GM19099 (cell line): ENCODE results near the gene UBE2J1.

Experiments used
- POLR2A ChIP-seq: IDR thresholded peaks from 3 replicates; pipeline ENCODE4 v1.6.1; 2011; ENCODE audit warnings: low read depth; ENCODE audit not compliant: insufficient read length; ENCODE audit errors: extremely low read depth

Gene UBE2J1

DNA sequence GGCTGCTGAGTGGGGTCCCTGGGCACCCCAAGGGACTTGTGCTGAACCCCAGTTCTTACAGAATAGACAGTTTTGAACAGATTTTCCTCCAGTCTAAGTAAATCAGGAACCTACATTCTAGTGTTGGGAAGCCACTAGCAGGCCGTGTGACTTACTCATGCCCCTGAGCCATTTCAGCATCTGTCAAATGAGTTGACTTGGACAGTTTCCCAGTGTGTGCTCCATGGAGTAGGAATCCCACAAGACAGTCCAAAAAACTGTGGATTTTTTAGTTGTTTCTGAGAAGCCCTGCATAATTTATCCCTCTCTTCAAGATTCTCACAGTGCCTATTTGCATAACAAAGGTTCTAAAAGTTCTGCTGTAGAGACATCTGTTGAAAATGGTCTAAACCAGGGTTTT is 39.5 kb downstream of the UBE2J1 start:
- TF ChIP-seq POLR2A: no peak

GRCh38 chr6:89311853-89312531 is 40.5 kb downstream of the UBE2J1 start:
- no peak for TF ChIP-seq POLR2A

GRCh38 chr6:89311530-89311852 is 41.0 kb downstream of the UBE2J1 start:
- TF ChIP-seq POLR2A: no peak

DNA sequence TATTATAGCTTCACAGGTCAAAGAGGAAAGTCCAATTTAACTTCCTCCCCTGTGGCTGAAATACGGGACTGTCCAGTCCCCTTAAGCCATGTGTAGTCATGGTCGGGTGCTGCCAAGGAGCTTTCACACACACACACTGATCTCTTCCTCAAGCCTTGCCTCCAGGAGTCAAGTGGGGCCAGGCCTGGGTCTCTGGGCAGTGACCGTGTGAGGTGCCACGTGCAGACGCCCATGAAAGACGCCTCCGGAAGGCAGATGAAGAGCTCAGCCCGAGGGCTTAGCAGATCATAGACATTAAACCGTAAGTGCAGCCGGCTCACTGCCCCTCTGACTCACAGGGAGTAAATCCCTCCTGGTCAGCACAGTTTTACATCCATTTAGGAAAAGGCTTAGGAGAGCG is 41.6 kb downstream of the UBE2J1 start:
- no peak for TF ChIP-seq POLR2A

- no peak for TF ChIP-seq POLR2A
These were observed 43.8 kb downstream of the UBE2J1 start for GRCh38 chr6:89308525-89309395.

DNA sequence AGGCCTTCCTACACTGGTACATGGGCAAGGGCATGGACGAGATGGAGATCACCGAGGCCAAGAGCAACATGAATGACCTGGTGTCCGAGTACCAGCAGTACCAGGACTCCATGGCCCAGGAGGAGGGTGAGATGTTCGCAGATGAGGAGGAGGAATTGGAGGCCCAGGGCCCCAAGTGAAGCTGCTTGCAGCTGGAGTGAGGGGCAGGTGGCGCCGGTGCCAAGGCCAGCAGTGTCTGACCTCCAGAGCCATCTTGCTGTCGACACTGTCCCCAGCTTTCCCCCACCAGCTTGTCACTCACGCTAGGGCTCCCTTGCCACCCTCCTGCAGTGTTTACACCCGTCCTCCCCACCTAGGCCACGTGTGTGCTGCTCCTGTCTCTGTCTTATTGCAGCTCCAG is 49.6 kb downstream of the UBE2J1 start:
- TF ChIP-seq POLR2A: no peak

GRCh38 chr6:89302195-89302770 is 50.2 kb downstream of the UBE2J1 start:
- no peak for TF ChIP-seq POLR2A

- no peak for TF ChIP-seq POLR2A
These were observed 50.8 kb downstream of the UBE2J1 start for GRCh38 chr6:89301586-89302194.

DNA sequence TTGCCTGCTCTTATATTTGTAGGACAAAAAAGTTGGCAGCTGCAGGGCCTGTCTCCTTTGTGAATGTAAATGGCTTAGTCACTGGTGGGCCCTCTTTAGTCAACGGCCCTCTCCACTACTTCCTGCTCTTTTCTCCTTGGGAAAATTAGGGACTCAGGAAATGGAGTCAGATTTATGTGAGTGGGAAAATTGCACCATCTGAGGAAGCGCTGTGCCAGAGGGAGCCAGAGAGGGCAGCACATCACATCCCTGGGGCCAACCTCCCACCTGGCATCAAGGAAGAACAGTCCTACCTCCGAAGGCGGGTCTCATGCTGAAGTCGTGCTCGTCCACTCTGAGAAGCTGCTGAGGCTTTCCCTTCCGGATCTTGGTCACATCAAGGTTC is 53.1 kb downstream of the UBE2J1 start:
- no peak for TF ChIP-seq POLR2A

DNA sequence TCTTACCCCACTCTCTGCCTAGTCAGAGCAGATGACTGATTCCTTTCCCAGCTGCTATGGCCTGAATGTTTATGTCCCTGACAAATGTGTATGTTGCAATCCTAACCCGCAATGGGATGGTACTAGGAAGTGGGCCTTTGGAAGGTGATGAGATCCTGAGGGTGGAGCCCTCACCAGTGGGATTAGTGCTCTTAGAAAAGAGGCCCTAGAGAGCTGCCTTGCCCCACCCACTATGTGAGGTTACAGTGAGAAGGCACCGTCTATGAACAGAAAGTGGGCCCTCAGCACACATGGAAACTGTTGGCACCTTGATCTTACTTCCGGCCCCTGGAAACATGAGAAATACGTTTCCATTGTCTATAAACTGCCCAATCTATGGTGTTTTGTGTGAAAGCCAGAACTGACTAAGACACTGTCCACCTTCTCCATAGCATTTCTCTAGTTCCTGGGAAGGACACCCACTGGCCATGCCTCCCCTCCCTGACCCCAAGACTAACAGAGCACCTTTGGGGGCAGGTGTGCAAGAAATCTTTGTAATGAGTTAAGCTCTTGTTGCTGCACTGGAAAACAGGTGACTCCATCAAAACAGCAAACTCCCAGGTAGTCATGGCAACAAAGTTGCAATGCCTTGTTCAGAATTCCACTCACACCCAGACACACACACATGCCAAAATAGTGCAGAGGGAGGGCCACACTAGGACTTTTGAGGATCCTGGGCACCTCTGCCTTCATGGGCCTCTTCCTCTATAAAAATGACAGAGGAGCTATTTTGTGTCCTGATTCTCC is 53.6 kb downstream of the UBE2J1 start:
- TF ChIP-seq POLR2A: no peak

- no peak for TF ChIP-seq POLR2A
These were observed 54.7 kb downstream of the UBE2J1 start for GRCh38 chr6:89297695-89298351.

DNA sequence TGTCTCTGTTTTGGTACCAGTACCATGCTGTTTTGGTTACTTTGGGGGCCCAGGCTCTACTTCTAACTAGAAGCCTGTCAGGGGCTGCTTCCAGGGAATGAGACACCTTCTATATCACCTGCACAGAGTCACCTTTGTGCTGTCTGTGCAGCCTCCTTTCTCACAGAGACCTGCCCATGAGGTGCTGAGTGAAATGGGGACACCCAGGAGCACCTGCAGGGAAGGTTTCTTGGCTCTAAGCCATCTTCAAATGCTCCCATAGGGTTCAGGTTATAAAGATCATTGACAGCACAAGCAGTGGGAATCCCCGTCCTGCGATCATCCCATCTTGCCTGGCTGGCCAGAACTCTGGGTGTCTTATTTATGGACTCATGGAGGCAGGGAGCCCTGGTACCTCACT is 56.5 kb downstream of the UBE2J1 start:
- TF ChIP-seq POLR2A: no peak

- TF ChIP-seq POLR2A: no peak
These were observed 61.2 kb downstream of the UBE2J1 start for GRCh38 chr6:89291256-89291819.

- TF ChIP-seq POLR2A: no peak
These were observed 61.9 kb downstream of the UBE2J1 start for GRCh38 chr6:89290401-89291155.

DNA sequence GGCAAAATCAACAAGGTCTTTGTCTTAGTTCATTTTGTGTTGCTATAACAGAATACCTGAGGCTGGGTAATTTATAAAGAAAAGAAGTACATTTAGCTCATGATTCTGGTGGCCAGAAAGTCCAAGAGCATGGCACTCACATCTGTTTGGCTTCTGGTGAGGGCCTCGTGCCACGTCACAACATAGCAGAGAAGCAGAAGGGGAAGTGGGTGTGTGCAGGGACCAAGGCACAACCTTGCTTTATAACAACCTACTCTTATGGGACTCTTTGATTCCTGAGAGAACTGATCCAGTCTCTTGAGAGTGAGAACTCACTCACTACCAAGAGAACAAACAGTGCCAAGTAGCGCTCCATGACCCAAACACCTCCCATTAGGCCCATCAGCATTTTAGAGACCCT is 62.8 kb downstream of the UBE2J1 start:
- TF ChIP-seq POLR2A: no peak
